Left renal cortex interstitium (tissue), 4 donors: ENCODE data around the gene TMEM127. TPM values are rescaled to one million over a fixed set of nuclear protein-coding genes. Genes with fewer than 3 reads are reported as not detected.

Experiments
- DNase-seq, 4 donors: peaks; one replicate each; pipeline ENCODE4 v3.0.0-alpha.2; 2013; ENCODE audit warnings: low read depth in 4 of 4, low spot score in 2 of 4, missing footprints in 1 of 4
- polyA plus RNA-seq, 4 donors: library from polyadenylated mRNA; unstranded; fragments of 120-200 nt; gene quantifications; one replicate each; pipeline ENCODE4 v1.2.1, GENCODE V29; 2013; ENCODE audit not compliant: insufficient read length in 4 of 4

Gene TMEM127
- polyA plus RNA-seq, 4 donors, result 41.9 to 46.2 (median 45.2) TPM

- DNase-seq, result peak; percentile 86 to 95 (median 94)
Observed at GRCh38 chr2:96208143-96209010, 57.4 kb downstream of the TMEM127 start, which contains the start of gene STARD7. Gene STARD7 (minus strand): TSS chr2:96208827. CDS start chr2:96208434, 393 bp downstream.

DNA sequence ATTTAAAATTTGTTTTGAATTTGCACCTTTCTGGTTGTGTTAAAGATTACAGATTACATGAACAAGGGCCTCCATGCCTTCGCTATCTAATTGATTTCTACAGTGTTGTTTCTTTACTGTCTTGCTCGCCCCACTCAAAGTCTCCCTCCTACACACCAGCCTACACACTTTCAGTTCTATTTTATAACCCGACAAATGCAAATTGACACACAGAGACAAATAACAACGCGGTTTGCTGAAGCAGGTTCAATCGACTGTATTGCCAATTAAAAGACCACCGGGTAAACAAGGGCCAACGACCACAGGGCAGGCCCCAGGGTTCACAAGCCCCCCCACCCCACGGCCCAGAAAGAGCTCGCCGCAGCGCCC, 58.0 kb downstream of the TMEM127 start:
- peak in 3 of 4 donors; percentile 19 to 34 (median 30) for DNase-seq

DNA sequence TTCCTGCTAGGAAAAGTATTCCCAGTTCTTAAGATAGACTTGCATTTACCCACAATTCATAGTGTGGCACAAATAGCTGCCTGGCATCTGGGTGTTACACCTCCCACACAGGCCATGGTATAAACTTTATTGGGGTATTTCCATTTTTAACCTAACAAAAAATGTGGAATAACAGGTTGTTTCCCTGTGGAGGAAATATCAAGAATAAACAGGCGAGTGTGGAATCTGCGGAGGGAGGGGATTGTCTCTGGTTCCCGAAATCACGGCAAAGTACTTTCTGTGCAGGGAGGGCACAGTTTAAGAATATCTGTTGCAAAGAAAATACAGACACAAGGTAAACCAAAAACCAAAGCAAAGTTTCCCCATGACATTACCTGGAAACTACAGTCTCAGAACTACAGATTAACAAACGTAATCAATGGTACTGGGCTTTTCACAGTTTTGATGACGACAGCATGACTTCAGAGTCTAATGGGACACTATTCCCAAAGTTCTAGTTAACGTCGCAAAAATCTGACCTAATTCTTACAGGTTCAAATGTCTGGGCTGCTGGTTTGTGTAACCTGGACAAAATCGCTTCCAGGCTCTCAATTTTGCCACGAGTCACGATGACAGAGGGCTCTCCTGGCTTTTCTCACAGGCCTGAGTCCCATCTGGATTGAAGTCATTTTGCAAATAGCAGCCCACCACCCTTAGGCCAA, 58.6 kb downstream of the TMEM127 start:
- no peak for DNase-seq

DNA sequence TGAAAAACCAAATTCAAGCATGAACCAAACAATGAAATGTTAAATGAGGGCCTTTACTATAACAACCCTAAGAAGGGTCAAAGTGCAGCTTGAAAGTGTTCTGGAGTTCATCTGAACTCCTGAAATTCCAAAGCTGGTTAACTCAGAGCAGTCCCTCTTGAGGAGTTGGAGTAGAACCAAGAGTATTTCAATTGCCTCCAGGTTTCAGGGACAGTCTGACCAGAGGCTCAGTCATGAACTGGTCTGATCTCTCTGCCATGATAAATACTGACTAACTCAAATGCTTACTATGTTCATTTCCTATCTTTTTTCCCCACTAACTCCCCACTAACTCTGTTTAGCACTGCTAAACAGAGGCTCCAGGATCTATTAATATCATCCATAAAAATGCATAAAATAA, 59.9 kb downstream of the TMEM127 start:
- no peak for DNase-seq

- no peak for DNase-seq
Observed at GRCh38 chr2:96204836-96205624, 60.8 kb downstream of the TMEM127 start.

GRCh38 chr2:96203130-96204028, 62.4 kb downstream of the TMEM127 start:
- no peak for DNase-seq

DNA sequence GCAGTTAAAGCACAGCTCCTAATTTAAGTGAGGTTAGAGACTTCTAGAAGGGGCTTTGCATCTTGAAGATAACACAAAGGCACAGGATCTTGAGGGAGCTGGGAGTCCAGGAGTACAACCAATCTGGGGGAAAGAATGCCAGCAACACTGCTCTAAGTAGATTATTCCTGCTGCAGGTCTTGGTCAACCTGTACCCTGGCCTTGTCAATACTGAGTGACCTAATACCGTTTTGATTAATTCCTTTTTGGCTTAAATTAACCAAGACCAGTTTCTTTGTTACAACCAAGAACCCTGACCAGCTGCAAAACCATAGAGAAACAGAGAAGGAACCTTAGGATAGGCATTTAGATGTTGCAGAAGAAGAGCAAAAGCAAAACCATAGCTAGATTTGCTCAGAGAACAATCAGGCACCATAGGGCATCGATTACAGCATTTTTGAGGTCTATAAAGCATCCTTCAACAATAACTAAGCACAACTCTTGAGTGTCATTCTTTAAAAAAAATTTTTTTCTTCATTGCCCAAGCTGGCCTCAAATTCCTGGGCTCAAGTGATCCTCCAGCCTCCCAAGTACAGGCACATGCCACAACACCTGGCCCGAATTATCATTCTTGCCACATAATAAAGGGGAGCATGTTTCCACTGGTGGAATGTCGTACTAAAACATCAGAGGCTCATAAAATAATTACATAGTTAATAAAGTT, 63.5 kb downstream of the TMEM127 start:
- no peak for DNase-seq

DNA sequence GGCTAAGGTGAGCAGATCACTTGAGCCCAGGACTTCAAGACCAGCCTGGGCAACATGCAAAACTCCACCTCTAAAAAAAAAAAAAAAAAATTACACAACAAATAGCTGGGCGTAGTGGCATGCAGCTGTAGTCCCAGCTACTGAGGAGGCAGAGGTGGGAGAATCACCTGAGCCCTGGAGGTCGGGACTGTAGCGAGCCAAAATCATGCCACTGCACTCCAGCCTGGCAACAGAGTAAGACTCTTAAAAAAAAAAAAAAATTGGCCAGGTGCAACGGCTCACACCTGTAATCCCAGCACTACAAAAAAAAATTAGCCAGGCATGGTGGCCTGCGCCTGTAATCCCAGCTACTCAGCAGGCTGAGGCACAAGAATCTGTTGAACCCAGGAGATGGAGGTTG, 64.5 kb downstream of the TMEM127 start:
- DNase-seq, result no peak

DNA sequence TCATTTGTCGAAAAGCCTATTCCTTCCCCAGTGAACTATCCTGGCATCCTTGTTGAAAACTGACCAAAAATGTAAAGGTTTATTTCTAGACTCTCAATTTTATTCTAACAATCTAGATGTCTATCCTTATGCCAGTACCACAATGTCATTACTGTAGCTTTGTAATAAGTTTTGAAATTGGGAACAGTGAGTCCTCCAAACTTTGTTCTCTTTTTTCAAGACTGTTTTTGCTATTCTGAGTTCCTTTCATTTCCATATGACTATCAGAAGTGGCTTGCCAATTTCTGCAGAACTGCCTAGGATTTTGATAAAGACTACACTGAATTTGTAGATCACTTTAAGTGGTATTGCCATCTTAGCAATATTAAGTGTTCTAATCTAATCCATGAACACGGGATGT, 66.9 kb downstream of the TMEM127 start:
- DNase-seq, result no peak

Other genes starting within 250 kb of the TMEM127 start
- 1 to 10 TPM; 2.9 to 5.0 (median 3.5) TPM for gene GPAT2, start 231.1 kb downstream of the TMEM127 start, polyA plus RNA-seq
- gene ADRA2B, start 149.4 kb downstream of the TMEM127 start, polyA plus RNA-seq, result 1 to 10 TPM; 3.0 to 5.1 (median 4.0) TPM
- under 1 TPM; 0.13 to 0.27 (median 0.18) TPM for gene ASTL, start 127.5 kb downstream of the TMEM127 start, polyA plus RNA-seq
- 1 to 10 TPM; 4.0 to 6.2 (median 4.7) TPM for gene DUSP2, start 120.6 kb downstream of the TMEM127 start, polyA plus RNA-seq
- 100 to 1,000 TPM; 122 to 146 (median 138) TPM for gene STARD7, start 57.2 kb downstream of the TMEM127 start, polyA plus RNA-seq
- 10 to 100 TPM; 61.5 to 82.0 (median 72.3) TPM for gene CIAO1, start 228 bp upstream of the TMEM127 start, polyA plus RNA-seq
- gene SNRNP200, start 39.5 kb upstream of the TMEM127 start, polyA plus RNA-seq, result 100 to 1,000 TPM; 177 to 201 (median 189) TPM
- 1 to 10 TPM; 3.9 to 5.7 (median 4.8) TPM for gene ITPRIPL1, start 59.3 kb upstream of the TMEM127 start, polyA plus RNA-seq
- 10 to 100 TPM; 16.1 to 21.5 (median 17.7) TPM for gene NCAPH, start 69.8 kb upstream of the TMEM127 start, polyA plus RNA-seq
- gene NEURL3, start 239.4 kb upstream of the TMEM127 start, polyA plus RNA-seq, result 1 to 10 TPM; 4.5 to 7.5 (median 6.2) TPM